Mesendoderm (in vitro differentiated cells): ENCODE measurements around the gene POU6F1.

Experiments
- DNase-seq: peaks from one replicate; pipeline ENCODE4 v3.0.0; 2013
- H2AK5ac ChIP-seq: 2 replicates; pipeline ENCODE4 v1.6.1; 2013; ENCODE audit warnings: low read length, inconsistent platforms
- H2BK120ac ChIP-seq: 2 replicates; pipeline ENCODE4 v1.6.1; 2013; ENCODE audit warnings: low read depth, mild to moderate bottlenecking, low read length, moderate library complexity, mixed read lengths
- H2BK15ac ChIP-seq: replicated peaks from 2 replicates; pipeline ENCODE4 v1.6.1; 2013; ENCODE audit warnings: low read depth, mild to moderate bottlenecking, moderate library complexity
- H2BK5ac ChIP-seq: 2 replicates; pipeline ENCODE4 v1.6.1; 2013; ENCODE audit warnings: low read length, inconsistent platforms
- H3K18ac ChIP-seq: 2 replicates; pipeline ENCODE4 v1.6.1; 2013; ENCODE audit warnings: mild to moderate bottlenecking, low read length, mixed read lengths
- H3K23ac ChIP-seq: one replicate; pipeline ENCODE4 v1.6.1; 2013; ENCODE audit warnings: low read length
- H3K27ac ChIP-seq: 2 replicates; pipeline ENCODE4 v1.5.1; 2013; ENCODE audit warnings: low read depth, mild to moderate bottlenecking, inconsistent platforms, low read length, moderate library complexity
- H3K27me3 ChIP-seq: 2 replicates; pipeline ENCODE4 v1.6.1; 2013; ENCODE audit warnings: low read length, control low read depth, mild to moderate bottlenecking, inconsistent platforms; ENCODE audit not compliant: insufficient read depth, poor library complexity
- H3K36me3 ChIP-seq: 2 replicates; pipeline ENCODE4 v1.6.1; 2013; ENCODE audit warnings: low read length, inconsistent platforms; ENCODE audit not compliant: control insufficient read depth, insufficient read depth
- H3K4ac ChIP-seq: one replicate; pipeline ENCODE4 v1.6.1; 2013; ENCODE audit warnings: low read depth, mild to moderate bottlenecking, low read length, moderate library complexity
- H3K4me1 ChIP-seq: 2 replicates; pipeline ENCODE4 v1.6.1; 2013; ENCODE audit warnings: low read depth, low read length, inconsistent platforms; ENCODE audit not compliant: control insufficient read depth
- H3K4me2 ChIP-seq: 2 replicates; pipeline ENCODE4 v1.6.1; 2013; ENCODE audit warnings: low read length
- H3K4me3 ChIP-seq: 2 replicates; pipeline ENCODE4 v1.5.1; 2013; ENCODE audit warnings: mild to moderate bottlenecking, low read length
- H3K56ac ChIP-seq: one replicate; pipeline ENCODE4 v1.6.1; 2013; ENCODE audit warnings: low read length
- H3K79me1 ChIP-seq: 2 replicates; pipeline ENCODE4 v1.6.1; 2013; ENCODE audit warnings: low read length, inconsistent platforms
- H3K79me2 ChIP-seq: 2 replicates; pipeline ENCODE4 v1.6.1; 2013; ENCODE audit warnings: mild to moderate bottlenecking, low read length; ENCODE audit not compliant: control insufficient read depth, insufficient read depth
- H3K9ac ChIP-seq: 2 replicates; pipeline ENCODE4 v1.6.1; 2013; ENCODE audit warnings: low read length, inconsistent platforms
- H4K5ac ChIP-seq: one replicate; pipeline ENCODE4 v1.6.1; 2013; ENCODE audit warnings: low read length
- H4K8ac ChIP-seq: one replicate; pipeline ENCODE4 v1.6.1; 2013; ENCODE audit warnings: low read depth, mild to moderate bottlenecking, control low read depth, low read length, moderate library complexity
- WGBS: extraction: QIAGEN DNeasy Blood & Tissue Kit; methylation state at CpG from one replicate; pipeline ENCODE4 v1.1.7; 2013; ENCODE audit warnings: low lambda C conversion rate, missing lambda C conversion rate; ENCODE audit not compliant: insufficient coverage; ENCODE audit errors: extremely low coverage; 5-methylcytosine and 5-hydroxymethylcytosine counted together

The POU6F1 gene

GRCh38 chr12:51209259-51209658 lies 8.6 kb downstream of the POU6F1 start:
- no CpG with 5 or more reads among the region's 2 CpGs for WGBS
- no peak overlapping the region for H3K9ac ChIP-seq
- no peak overlapping the region for H4K8ac ChIP-seq
- H3K4me1 ChIP-seq = no peaks in the 10 kb centered on the region
- H4K5ac ChIP-seq = no peak overlapping the region
- no peak overlapping the region for H2BK15ac ChIP-seq
- H3K36me3 ChIP-seq = no peaks in the 10 kb centered on the region
- H3K18ac ChIP-seq = no peak overlapping the region
- H3K79me2 ChIP-seq = no peaks in the 10 kb centered on the region
- no peak overlapping the region for H2BK5ac ChIP-seq
- H3K4me3 ChIP-seq = no peak overlapping the region
- H3K56ac ChIP-seq = no peak overlapping the region
- H3K27ac ChIP-seq = no peak overlapping the region
- no peak overlapping the region for H2BK120ac ChIP-seq
- no peak overlapping the region for H3K4ac ChIP-seq
- no peak overlapping the region for H3K23ac ChIP-seq
- no peaks in the 10 kb centered on the region for H3K27me3 ChIP-seq
- no peaks in the 10 kb centered on the region for H3K79me1 ChIP-seq
- H3K4me2 ChIP-seq = no peak overlapping the region
- no peak for DNase-seq
- H2AK5ac ChIP-seq = no peak overlapping the region

DNA sequence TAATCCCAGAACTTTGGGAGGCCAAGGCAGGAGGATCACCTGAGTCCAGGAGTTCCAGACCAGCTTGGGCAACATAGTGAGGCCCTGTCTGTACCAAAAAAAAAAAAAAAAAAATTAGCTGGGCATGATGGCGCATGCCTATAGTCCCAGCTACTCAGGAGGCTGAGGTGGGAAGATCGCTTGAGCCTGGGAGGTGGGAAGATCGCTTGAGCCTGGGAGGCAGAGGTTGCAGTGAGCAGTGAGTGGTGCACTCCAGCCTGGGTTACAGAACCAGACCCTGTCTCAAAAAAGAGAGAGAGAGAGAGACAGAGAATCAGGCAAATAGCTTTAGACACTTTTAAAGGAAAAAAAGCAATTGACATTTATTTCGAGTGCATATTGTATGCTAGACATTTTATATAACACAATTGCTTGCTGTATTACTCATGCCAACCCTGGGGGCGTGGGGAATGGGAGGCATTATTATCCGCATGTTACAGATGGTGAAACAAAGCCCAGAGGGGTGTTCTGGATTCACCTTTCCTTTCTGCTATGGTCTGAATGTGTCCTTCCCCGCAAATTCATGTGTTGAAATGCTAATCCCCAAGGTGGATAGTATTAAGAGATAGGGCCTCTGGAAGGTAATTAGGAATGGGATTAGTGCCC lies 9.7 kb downstream of the POU6F1 start:
- Histone ChIP-seq H2AK5ac (no peak overlapping the region), H3K27me3 (no peaks in the 10 kb centered on the region), H3K4ac (no peak overlapping the region), H3K36me3 (no peaks in the 10 kb centered on the region), H3K79me2 (no peaks in the 10 kb centered on the region), H3K4me3 (no peak overlapping the region), H2BK5ac (no peak overlapping the region), H3K18ac (no peak overlapping the region), H2BK120ac (no peak overlapping the region), H3K4me1 (no peaks in the 10 kb centered on the region), H3K23ac (no peak overlapping the region), H3K56ac (no peak overlapping the region), H3K79me1 (no peaks in the 10 kb centered on the region), H4K5ac (no peak overlapping the region), H4K8ac (no peak overlapping the region), H3K4me2 (no peak overlapping the region), H2BK15ac (no peak overlapping the region), H3K9ac (no peak overlapping the region), H3K27ac (no peak overlapping the region)
- no peak for DNase-seq
- no CpG with 5 or more reads among the region's 7 CpGs for WGBS

DNA sequence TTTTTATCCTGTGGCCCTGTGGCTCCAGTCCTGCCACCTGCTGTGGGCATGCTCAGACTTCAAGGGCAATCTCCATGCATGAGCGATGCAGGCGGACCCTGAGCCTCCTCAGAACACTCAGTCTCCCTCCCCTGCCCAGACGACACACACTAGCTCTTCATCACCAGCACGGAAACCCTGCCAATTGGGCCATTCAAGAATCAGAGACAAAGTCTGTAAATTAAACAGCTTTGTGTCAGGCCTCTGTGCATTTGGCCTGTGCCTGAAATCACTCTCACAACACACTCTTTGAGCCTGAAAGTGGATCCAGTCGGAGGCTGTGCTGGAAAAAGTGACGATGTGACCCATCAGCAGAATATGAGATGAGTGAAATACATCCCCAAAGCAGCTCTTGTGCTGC lies 12.5 kb downstream of the POU6F1 start:
- H3K79me2 ChIP-seq = no peaks in the 10 kb centered on the region
- no peaks in the 10 kb centered on the region for H3K4me1 ChIP-seq
- H3K18ac ChIP-seq = no peak overlapping the region
- no peak overlapping the region for H3K4ac ChIP-seq
- no peak overlapping the region for H4K8ac ChIP-seq
- no peak overlapping the region for H3K9ac ChIP-seq
- no peaks in the 10 kb centered on the region for H3K79me1 ChIP-seq
- H3K56ac ChIP-seq = no peak overlapping the region
- no CpG with 5 or more reads among the region's 6 CpGs for WGBS
- no peaks in the 10 kb centered on the region for H3K36me3 ChIP-seq
- H3K23ac ChIP-seq = no peak overlapping the region
- no peak for DNase-seq
- no peak overlapping the region for H3K4me3 ChIP-seq
- H3K4me2 ChIP-seq = no peak overlapping the region
- no peak overlapping the region for H2BK5ac ChIP-seq
- H3K27ac ChIP-seq = no peak overlapping the region
- H2AK5ac ChIP-seq = no peak overlapping the region
- no peak overlapping the region for H2BK15ac ChIP-seq
- H4K5ac ChIP-seq = no peak overlapping the region
- H3K27me3 ChIP-seq = no peaks in the 10 kb centered on the region
- no peak overlapping the region for H2BK120ac ChIP-seq

GRCh38 chr12:51202718-51203117 lies 15.1 kb downstream of the POU6F1 start:
- Histone ChIP-seq H3K27me3 (no peaks in the 10 kb centered on the region), H3K4me3 (no peak overlapping the region), H2BK5ac (no peak overlapping the region), H3K23ac (no peak overlapping the region), H2BK15ac (no peak overlapping the region), H3K27ac (no peak overlapping the region), H4K5ac (no peak overlapping the region), H3K36me3 (no peaks in the 10 kb centered on the region), H3K56ac (no peak overlapping the region), H3K79me1 (no peaks in the 10 kb centered on the region), H3K4ac (no peak overlapping the region), H3K79me2 (no peaks in the 10 kb centered on the region), H3K4me2 (no peak overlapping the region), H3K4me1 (no peaks in the 10 kb centered on the region), H3K9ac (no peak overlapping the region), H2BK120ac (no peak overlapping the region), H4K8ac (no peak overlapping the region), H3K18ac (no peak overlapping the region), H2AK5ac (no peak overlapping the region)
- WGBS = no CpG with 5 or more reads among the region's 5 CpGs
- DNase-seq = no peak

DNA sequence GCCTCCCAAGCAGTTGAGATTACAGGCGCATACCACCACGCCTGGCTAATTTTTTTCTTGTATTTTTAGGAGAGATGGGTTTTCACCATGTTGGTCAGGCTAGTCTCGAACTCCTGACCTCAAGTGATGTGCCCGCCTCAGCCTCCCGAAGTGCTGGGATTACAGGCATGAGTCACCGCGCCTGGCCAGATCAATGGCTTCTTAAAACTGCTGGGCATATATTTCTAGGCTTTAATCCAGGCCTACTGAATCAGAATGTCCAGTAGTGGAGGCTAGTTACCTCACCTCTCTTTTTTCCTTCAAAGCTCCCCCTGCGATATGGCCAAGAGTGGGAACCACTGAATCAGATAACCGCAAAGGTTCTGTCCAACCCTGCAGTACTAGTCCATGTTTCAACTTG lies 17.1 kb downstream of the POU6F1 start:
- no peak for DNase-seq
- H2BK5ac ChIP-seq = no peak overlapping the region
- H3K4ac ChIP-seq = no peak overlapping the region
- no peaks in the 10 kb centered on the region for H3K4me1 ChIP-seq
- no peak overlapping the region for H2BK15ac ChIP-seq
- H3K4me3 ChIP-seq = no peak overlapping the region
- no peaks in the 10 kb centered on the region for H3K79me1 ChIP-seq
- H3K27ac ChIP-seq = no peak overlapping the region
- H3K9ac ChIP-seq = no peak overlapping the region
- no peaks in the 10 kb centered on the region for H3K36me3 ChIP-seq
- no peak overlapping the region for H2BK120ac ChIP-seq
- no peaks in the 10 kb centered on the region for H3K27me3 ChIP-seq
- no peak overlapping the region for H4K5ac ChIP-seq
- no peak overlapping the region for H3K56ac ChIP-seq
- H3K4me2 ChIP-seq = no peak overlapping the region
- H3K18ac ChIP-seq = no peak overlapping the region
- H4K8ac ChIP-seq = no peak overlapping the region
- H3K23ac ChIP-seq = no peak overlapping the region
- H2AK5ac ChIP-seq = no peak overlapping the region
- no CpG with 5 or more reads among the region's 9 CpGs for WGBS
- H3K79me2 ChIP-seq = no peaks in the 10 kb centered on the region

GRCh38 chr12:51200156-51200555 lies 17.7 kb downstream of the POU6F1 start:
- no peak for DNase-seq
- Histone ChIP-seq H3K27ac (no peak overlapping the region), H4K8ac (no peak overlapping the region), H4K5ac (no peak overlapping the region), H3K4me1 (no peaks in the 10 kb centered on the region), H3K79me1 (no peaks in the 10 kb centered on the region), H3K4ac (no peak overlapping the region), H3K36me3 (no peaks in the 10 kb centered on the region), H2BK15ac (no peak overlapping the region), H3K23ac (no peak overlapping the region), H3K27me3 (no peaks in the 10 kb centered on the region), H2BK120ac (no peak overlapping the region), H3K56ac (no peak overlapping the region), H3K4me3 (no peak overlapping the region), H3K18ac (no peak overlapping the region), H2AK5ac (no peak overlapping the region), H3K79me2 (no peaks in the 10 kb centered on the region), H2BK5ac (no peak overlapping the region), H3K4me2 (no peak overlapping the region), H3K9ac (no peak overlapping the region)
- WGBS = no CpG with 5 or more reads among the region's 7 CpGs
